Activated CD4-positive, alpha-beta memory T cell treated with anti-CD3 and anti-CD28 coated beads for 36 hours (primary cell): ENCODE measurements around the gene PITPNC1. TPM values are rescaled to one million over a fixed set of nuclear protein-coding genes. Genes with fewer than 3 reads are reported as not detected.

Source experiments
- CTCF ChIA-PET: fragments of 350-600 bp; sonication (Branson Sonifier 250); formaldehyde crosslinking; loops from one replicate; lab custom pipeline; 2021; ENCODE audit warnings: antibody characterized with exemption, inconsistent platforms; lab: Charles Lee
- POLR2A ChIA-PET: fragments of 350-600 bp; sonication (Branson Sonifier 250); formaldehyde crosslinking; loops from one replicate; lab custom pipeline; 2021; ENCODE audit warnings: antibody characterized with exemption; lab: Charles Lee
- DNase-seq: peaks from one replicate; pipeline ENCODE4 v3.0.0-alpha.2; 2020
- H3K27ac Mint-ChIP-seq: one replicate; pipeline ENCODE4 v1.8.0; 2021; ENCODE audit warnings: mixed read lengths
- H3K27me3 Mint-ChIP-seq: one replicate; pipeline ENCODE4 v1.8.0; 2021; ENCODE audit warnings: mixed read lengths
- H3K36me3 Mint-ChIP-seq: one replicate; pipeline ENCODE4 v1.8.0; 2021; ENCODE audit warnings: mixed read lengths
- H3K4me1 Mint-ChIP-seq: one replicate; pipeline ENCODE4 v1.8.0; 2021; ENCODE audit warnings: low read depth, mixed read lengths
- H3K4me3 Mint-ChIP-seq: one replicate; pipeline ENCODE4 v1.8.0; 2021; ENCODE audit warnings: mild to moderate bottlenecking, mixed read lengths
- H3K9me3 Mint-ChIP-seq: one replicate; pipeline ENCODE4 v1.8.0; 2021; ENCODE audit warnings: mixed read lengths
- intact Hi-C: fragments of 100-400 bp; cut with micrococcal nuclease; formaldehyde crosslinking; loops from one replicate; pipeline ENCODE4 v1.15.1; 2023
- total RNA-seq, 2 experiments: library from RNA; stranded (reverse); gene quantifications; one replicate each; pipeline ENCODE4 v1.2.3, GENCODE V29; 2021

Gene PITPNC1
- total RNA-seq, 2 experiments from 2014 or later, result 35.7 to 37.3 TPM

DNA sequence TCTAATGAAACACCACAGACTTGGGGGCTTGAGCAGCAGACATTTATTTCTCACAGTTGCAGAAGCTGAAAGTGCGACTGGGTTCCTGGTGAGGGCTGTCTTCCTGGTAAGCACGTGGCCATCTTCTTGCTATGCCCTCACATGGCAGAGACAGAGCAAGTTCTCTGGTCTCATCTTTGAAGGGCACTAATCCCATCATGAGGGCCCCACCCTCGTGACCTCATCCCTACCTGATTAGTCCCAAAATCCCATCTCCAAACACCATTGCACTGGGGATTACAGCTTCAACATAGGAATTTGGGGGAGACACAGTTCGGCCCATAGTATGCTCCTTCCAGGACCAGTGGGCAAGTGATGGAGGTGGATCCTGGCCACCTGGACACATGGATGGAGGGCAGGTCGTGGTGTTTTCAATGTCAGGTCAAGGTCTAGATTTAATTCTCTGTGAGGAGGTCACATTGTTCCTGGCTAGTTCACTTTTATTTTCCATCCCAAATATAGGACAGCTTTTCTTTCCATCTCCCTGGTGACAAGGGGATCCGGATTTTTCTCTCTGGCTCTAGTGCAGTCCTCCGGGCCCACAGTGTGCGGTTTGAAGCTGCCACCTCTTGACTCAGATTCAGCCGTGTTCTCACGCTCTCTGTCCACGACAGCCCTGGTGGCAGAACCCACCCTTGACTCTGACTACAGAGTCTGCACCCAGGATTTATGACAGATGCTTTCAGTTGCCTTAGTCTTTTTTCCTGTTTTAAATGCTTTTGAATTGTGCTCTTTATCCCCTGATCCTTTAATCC lies 180.2 kb downstream of the PITPNC1 start:
- POLR2A ChIA-PET, result no interaction called here
- no peaks in the 10 kb centered on the region for H3K27me3 Mint-ChIP-seq
- intact Hi-C loops, result no loop called here
- H3K4me3 Mint-ChIP-seq, result no peak overlapping the region
- peaks cover 9% of the 10 kb centered on the region for H3K9me3 Mint-ChIP-seq
- CTCF ChIA-PET, result interaction anchor here (0.7 kb wide), 1 partner anchor 183 kb away, joined by 3 read pairs; no protein-coding TSS in a partner anchor
- peaks cover 28% of the 10 kb centered on the region for H3K36me3 Mint-ChIP-seq
- H3K27ac Mint-ChIP-seq, result no peak overlapping the region
- DNase-seq, result no peak
- H3K4me1 Mint-ChIP-seq, result peaks cover 5% of the 10 kb centered on the region

DNA sequence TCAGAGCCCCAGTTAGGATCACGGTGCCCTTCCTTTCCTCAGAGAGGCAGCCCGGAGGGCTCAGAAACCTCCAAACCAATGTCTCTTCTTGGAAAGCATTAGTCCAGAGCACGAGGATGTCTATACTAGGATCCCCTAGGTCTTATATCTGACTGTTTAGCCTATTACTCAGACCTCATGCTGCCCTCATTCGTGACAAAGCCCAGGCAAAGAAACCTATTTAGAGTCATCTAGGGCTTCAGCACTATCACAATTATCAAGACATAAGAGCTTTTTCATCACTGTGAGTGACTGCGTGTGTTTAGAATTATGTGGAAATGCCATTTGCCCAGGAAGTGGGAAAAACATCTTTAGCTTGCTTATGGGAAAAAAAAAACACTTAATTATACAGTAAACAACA lies 180.8 kb downstream of the PITPNC1 start:
- intact Hi-C loops, result no loop called here
- peaks cover 5% of the 10 kb centered on the region for H3K4me1 Mint-ChIP-seq
- DNase-seq, result no peak
- H3K9me3 Mint-ChIP-seq, result peaks cover 9% of the 10 kb centered on the region
- POLR2A ChIA-PET, result no interaction called here
- no peak overlapping the region for H3K27ac Mint-ChIP-seq
- peaks cover 28% of the 10 kb centered on the region for H3K36me3 Mint-ChIP-seq
- CTCF ChIA-PET, result no interaction called here
- no peaks in the 10 kb centered on the region for H3K27me3 Mint-ChIP-seq
- H3K4me3 Mint-ChIP-seq, result no peak overlapping the region

DNA sequence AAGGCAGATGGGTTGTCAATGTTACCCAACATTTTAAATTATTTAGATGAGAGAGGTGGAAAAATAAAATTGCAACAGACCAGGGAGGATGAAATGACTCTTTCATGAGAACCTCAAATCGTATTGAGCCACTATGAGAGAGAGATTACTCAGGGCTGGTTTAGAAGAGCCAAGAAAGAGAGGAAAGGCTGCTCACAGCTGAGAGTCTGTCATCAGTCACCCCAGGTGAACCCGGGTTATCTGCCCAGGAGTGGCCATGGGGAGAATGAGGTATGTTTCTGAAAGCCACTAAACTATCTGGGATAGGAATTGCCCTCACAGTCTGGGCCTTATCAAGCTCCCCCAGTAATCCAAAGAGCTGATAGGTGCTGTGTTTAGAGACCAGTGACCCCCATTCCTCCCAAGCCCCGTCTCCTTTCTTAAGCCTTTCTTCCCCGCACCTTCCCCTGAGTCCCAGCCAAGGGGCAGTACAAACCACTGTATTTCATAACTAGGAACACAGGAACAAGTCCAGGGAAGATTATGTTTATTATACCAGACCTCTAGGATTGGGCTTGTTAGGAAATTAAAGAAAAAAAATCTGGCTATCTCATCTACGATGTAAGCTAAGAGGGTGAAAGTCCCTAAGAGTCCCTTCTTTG lies 181.8 kb downstream of the PITPNC1 start:
- Mint-ChIP-seq H3K4me1 (peaks cover 5% of the 10 kb centered on the region), H3K9me3 (peaks cover 9% of the 10 kb centered on the region), H3K36me3 (peaks cover 25% of the 10 kb centered on the region), H3K27ac (peak overlapping the region; percentile 58), H3K4me3 (no peak overlapping the region), H3K27me3 (no peaks in the 10 kb centered on the region)
- DNase-seq, result peak; percentile 26
- ChIA-PET POLR2A (interaction anchor here (1.4 kb wide), 1 partner anchor 8 kb away, joined by 3 read pairs; no protein-coding TSS in a partner anchor), CTCF (interaction anchor here (0.6 to 0.7 kb wide), 2 partner anchors 16 to 79 kb away, joined by 3 read pairs; no protein-coding TSS in a partner anchor)
- intact Hi-C loops, result no loop called here

DNA sequence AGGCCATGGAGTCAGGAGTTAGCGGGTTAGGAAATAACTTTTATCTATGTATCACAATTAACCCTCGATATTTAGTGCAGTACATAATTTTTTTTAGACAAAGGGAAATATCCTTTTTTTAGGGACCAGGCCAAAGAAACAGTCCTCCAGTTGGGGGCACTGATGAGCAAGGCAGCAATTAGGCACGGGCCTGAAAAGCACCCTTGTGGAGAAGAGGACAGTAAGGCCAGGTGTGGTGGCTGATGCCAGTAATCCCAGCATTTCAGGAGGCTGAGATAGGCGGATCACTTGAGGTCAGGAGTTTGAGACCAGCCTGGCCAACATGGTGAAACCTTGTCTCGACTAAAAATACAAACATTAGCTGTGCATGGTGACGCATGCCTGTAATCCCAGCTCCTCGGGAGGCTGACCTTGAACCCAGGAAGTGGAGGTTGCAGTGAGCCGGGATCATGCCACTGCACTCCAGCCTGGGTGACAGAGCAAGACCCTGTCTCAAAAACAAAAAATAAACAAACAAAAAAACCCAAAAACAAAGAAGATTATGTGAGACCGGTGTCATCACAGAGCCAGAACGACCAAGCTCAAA lies 182.4 kb downstream of the PITPNC1 start:
- Mint-ChIP-seq H3K4me3 (no peak overlapping the region), H3K27me3 (no peaks in the 10 kb centered on the region), H3K36me3 (peaks cover 22% of the 10 kb centered on the region), H3K9me3 (peaks cover 9% of the 10 kb centered on the region), H3K27ac (no peak overlapping the region), H3K4me1 (peaks cover 5% of the 10 kb centered on the region)
- ChIA-PET POLR2A (interaction anchor here (1.4 kb wide), 1 partner anchor 9 kb away, joined by 3 read pairs; no protein-coding TSS in a partner anchor), CTCF (interaction anchor here (0.6 to 1.3 kb wide), 4 partner anchors 15 to 181 kb away, joined by 3 to 6 read pairs (median 3); no protein-coding TSS in a partner anchor)
- DNase-seq, result peak; percentile 18
- intact Hi-C loops, result no loop called here

DNA sequence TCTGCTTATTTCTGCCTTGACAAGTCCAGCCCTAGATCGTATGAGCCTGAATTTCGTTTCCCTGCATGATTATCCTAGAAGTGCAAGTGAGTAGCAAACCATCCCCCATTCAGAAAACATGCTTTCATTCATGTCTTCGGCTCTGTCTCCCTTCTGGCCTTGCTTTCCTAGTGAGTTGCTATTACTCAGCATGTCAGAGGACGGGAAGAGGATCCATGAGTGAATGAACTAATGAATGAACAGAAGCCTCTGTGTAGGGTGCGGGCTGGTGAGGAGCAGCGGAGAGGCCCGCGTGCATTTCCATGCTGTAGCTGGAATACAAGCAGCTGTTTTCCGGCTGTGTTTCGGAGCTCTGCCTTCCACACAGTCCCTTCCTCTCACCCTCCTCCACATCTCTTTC lies 184.9 kb downstream of the PITPNC1 start:
- H3K4me3 Mint-ChIP-seq, result no peak overlapping the region
- POLR2A ChIA-PET, result no interaction called here
- intact Hi-C loops, result no loop called here
- DNase-seq, result no peak
- H3K36me3 Mint-ChIP-seq, result peaks cover 7% of the 10 kb centered on the region
- H3K27me3 Mint-ChIP-seq, result no peaks in the 10 kb centered on the region
- H3K4me1 Mint-ChIP-seq, result peaks cover 5% of the 10 kb centered on the region
- CTCF ChIA-PET, result interaction anchor here (0.9 kb wide), 1 partner anchor 175 kb away, joined by 3 read pairs; no protein-coding TSS in a partner anchor
- H3K9me3 Mint-ChIP-seq, result peaks cover under 1% of the 10 kb centered on the region
- no peak overlapping the region for H3K27ac Mint-ChIP-seq

DNA sequence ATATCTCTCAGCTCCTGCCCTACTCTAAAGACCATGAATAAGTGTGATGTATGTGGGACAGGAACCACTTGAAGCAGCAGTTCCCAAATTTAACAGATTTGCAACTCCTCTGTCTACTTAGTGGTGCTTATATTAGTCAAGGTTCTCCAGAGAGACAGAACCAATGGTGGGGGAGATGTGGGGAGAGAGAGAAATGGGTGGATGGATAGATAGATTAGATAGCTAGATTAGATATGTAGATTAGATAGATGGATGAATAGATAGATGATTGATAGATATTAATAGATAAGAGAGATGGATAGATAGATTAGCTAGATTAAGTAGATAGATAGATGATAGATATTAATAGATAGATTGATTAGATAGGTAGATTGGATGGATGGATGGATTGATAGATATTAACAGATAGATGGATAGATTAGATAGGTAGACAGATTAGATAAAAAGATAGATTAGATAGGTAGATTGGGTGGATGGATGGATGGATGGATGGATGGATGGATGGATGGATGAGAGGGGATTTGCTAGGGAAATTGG lies 186.7 kb downstream of the PITPNC1 start:
- ChIA-PET POLR2A (no interaction called here), CTCF (interaction anchor here (0.6 to 1.2 kb wide), 2 partner anchors 29 to 185 kb away, joined by 3 read pairs; no protein-coding TSS in a partner anchor)
- Mint-ChIP-seq H3K4me3 (no peak overlapping the region), H3K36me3 (no peaks in the 10 kb centered on the region), H3K27me3 (no peaks in the 10 kb centered on the region), H3K9me3 (no peaks in the 10 kb centered on the region), H3K4me1 (no peaks in the 10 kb centered on the region), H3K27ac (no peak overlapping the region)
- no peak for DNase-seq
- intact Hi-C loops, result no loop called here

DNA sequence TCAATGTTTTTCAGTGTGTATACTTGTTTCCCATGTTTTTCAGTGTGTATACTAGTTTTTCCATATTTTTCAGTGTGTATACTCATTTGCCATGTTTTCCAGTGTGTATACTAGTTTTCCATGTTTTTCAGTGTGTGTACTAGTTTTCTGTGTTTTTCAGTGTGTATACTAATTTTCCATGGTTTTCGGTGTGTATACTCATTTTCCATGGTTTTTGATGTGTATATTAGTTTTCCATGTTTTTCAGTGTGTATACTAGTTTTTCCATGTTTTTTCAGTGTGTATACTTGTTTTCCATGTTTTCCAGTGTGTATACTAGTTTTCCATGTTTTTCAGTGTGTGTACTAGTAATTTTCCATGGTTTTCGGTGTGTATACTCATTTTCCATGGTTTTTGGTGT lies 188.0 kb downstream of the PITPNC1 start:
- ChIA-PET POLR2A (no interaction called here), CTCF (no interaction called here)
- no peaks in the 10 kb centered on the region for H3K9me3 Mint-ChIP-seq
- H3K4me3 Mint-ChIP-seq, result no peak overlapping the region
- peaks cover 7% of the 10 kb centered on the region for H3K4me1 Mint-ChIP-seq
- DNase-seq, result no peak
- peaks cover 4% of the 10 kb centered on the region for H3K36me3 Mint-ChIP-seq
- no peak overlapping the region for H3K27ac Mint-ChIP-seq
- H3K27me3 Mint-ChIP-seq, result no peaks in the 10 kb centered on the region
- intact Hi-C loops, result no loop called here

DNA sequence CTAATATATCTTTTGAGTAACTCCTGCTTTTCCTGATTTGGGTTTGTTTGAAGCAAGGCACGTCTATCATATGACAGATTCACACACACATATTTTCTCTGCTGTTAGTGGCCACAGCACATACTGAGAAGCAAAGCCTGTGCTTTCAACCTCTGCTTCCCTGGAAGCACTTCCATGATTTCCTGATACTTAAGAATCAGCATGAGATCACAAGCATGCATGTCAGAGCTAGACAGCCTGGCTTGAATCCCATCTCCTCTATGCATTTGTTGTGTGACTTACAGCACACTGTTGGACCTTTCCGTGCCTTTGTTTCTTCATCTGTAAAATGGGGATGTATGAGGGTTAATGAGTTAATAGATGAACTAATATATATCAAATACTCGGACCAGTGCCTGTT lies 189.6 kb downstream of the PITPNC1 start:
- Mint-ChIP-seq H3K4me3 (no peak overlapping the region), H3K27me3 (no peaks in the 10 kb centered on the region), H3K4me1 (peaks cover 8% of the 10 kb centered on the region), H3K36me3 (peaks cover 4% of the 10 kb centered on the region), H3K9me3 (no peaks in the 10 kb centered on the region), H3K27ac (no peak overlapping the region)
- POLR2A ChIA-PET, result no interaction called here
- CTCF ChIA-PET, result no interaction called here
- no peak for DNase-seq
- intact Hi-C loops, result no loop called here

DNA sequence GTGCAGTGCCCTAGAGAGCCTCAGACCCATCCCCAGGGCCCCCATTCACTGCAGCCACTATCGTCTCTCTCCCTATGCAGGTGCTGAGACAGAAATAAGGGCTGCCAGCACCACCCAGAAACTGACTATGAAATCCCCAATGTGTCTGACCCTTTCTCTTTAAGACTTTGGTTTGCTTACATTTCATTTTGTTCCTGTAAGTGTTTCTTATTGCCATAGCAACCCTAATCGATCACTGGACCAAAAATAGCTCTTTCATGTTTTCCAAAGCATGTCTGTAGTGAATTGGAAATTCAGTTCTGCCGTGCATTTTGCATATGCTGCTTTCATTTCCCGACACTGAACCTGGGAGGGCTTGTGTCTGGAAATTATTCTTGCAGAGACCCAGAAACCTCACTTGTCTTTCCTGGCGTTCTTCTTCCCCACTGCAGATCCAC lies 192.0 kb downstream of the PITPNC1 start:
- Mint-ChIP-seq H3K27ac (no peak overlapping the region), H3K36me3 (peaks cover 5% of the 10 kb centered on the region), H3K4me3 (no peak overlapping the region), H3K4me1 (peaks cover 13% of the 10 kb centered on the region), H3K27me3 (no peaks in the 10 kb centered on the region), H3K9me3 (no peaks in the 10 kb centered on the region)
- no peak for DNase-seq
- ChIA-PET POLR2A (no interaction called here), CTCF (interaction anchor here (1.8 kb wide), 1 partner anchor 23 kb away, joined by 4 read pairs; no protein-coding TSS in a partner anchor)
- intact Hi-C loops, result no loop called here

DNA sequence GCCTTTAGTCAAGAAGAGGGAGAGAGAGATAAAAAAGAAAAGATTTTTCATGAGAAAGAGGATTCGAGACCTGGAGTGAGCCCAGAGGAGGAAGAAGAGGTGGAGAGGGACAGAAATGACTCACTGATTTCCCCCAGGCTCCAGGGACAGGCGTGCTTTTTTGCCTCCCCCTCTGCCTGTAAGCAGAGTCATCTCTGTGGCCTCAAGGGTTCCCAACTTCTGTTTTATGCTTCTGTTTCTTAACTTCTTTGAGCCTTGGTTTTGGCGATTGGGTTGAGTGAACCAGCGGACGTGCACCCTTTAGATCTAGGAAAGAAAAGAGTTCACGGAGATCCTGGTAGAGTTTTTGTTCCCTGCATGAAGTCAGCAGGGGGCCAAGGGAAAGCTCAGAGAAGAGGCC lies 192.8 kb downstream of the PITPNC1 start:
- Mint-ChIP-seq H3K27me3 (no peaks in the 10 kb centered on the region), H3K9me3 (no peaks in the 10 kb centered on the region), H3K4me3 (no peak overlapping the region), H3K36me3 (peaks cover 5% of the 10 kb centered on the region), H3K27ac (no peak overlapping the region), H3K4me1 (peaks cover 16% of the 10 kb centered on the region)
- no peak for DNase-seq
- intact Hi-C loops, result no loop called here
- ChIA-PET POLR2A (no interaction called here), CTCF (no interaction called here)

DNA sequence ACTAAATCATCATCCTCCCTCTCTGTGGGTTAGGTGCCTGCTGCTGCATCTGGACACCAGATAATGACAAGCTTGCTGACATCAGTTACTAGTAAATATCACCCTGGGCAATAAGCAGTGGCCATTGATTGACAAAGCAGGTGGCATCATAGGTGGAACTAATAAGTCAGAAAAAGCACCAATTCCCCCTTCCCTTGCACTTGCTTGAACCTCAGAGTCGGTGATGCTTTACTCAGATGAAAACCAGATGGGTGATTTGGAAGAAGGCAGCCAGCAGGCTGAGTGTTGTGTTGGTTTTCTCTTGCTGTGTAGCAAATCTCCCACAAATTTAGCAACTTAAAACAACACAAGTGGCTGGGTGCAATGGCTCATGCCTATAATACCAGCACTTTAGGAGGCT lies 193.7 kb downstream of the PITPNC1 start:
- Mint-ChIP-seq H3K27me3 (no peaks in the 10 kb centered on the region), H3K9me3 (no peaks in the 10 kb centered on the region), H3K36me3 (peaks cover 5% of the 10 kb centered on the region), H3K4me3 (no peak overlapping the region), H3K27ac (no peak overlapping the region), H3K4me1 (peaks cover 16% of the 10 kb centered on the region)
- ChIA-PET POLR2A (no interaction called here), CTCF (interaction anchor here (0.8 kb wide), 1 partner anchor 192 kb away, joined by 3 read pairs; no protein-coding TSS in a partner anchor)
- intact Hi-C loops, result no loop called here
- no peak for DNase-seq

DNA sequence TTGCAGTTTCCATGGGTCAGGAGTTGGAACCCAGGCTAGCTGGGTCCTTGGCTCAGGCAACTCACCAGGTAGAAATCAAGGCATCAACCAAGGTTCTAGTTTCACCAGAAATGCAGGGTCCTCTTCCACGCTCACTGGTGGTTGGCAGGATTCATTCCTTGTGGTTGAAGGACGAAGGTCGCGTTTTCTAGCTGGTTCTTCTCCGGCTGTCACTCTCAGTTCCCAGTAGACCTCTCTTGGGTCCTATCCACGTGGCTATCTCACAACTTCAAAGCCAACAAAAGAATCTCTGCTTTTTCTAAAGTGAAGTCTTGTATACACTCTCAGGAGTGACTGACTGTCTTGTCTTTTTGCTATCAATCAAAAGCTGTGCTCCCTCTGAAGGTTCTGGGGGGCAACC lies 194.4 kb downstream of the PITPNC1 start:
- CTCF ChIA-PET, result no interaction called here
- intact Hi-C loops, result no loop called here
- H3K27me3 Mint-ChIP-seq, result no peaks in the 10 kb centered on the region

More for the DNA sequence above, 194.4 kb downstream of the PITPNC1 start:
- Mint-ChIP-seq H3K9me3 (no peaks in the 10 kb centered on the region), H3K36me3 (peaks cover 5% of the 10 kb centered on the region), H3K4me3 (no peak overlapping the region), H3K4me1 (peaks cover 16% of the 10 kb centered on the region), H3K27ac (no peak overlapping the region)
- POLR2A ChIA-PET, result no interaction called here
- DNase-seq, result no peak
